CD4-positive, alpha-beta T cell (primary cell): ENCODE measurements around the gene NOTO. TPM values are rescaled to one million over a fixed set of nuclear protein-coding genes. Genes with fewer than 3 reads are reported as not detected.

Experiments
- ATAC-seq: fragments of 200-7000 bp; cut with Tn5 transposase; one replicate; pipeline ENCODE4 v1.10.0; 2022; ENCODE audit warnings: mild to moderate bottlenecking; ENCODE audit not compliant: poor library complexity
- CTCF ChIA-PET: fragments of 350-600 bp; sonication (Branson Sonifier 250); formaldehyde crosslinking; loops from one replicate; lab custom pipeline; 2021; ENCODE audit warnings: antibody characterized with exemption, inconsistent platforms; lab: Charles Lee
- POLR2A ChIA-PET: fragments of 350-600 bp; sonication (Branson Sonifier 250); formaldehyde crosslinking; loops from one replicate; lab custom pipeline; 2021; ENCODE audit warnings: antibody characterized with exemption, inconsistent platforms; lab: Charles Lee
- DNase-seq, 14 experiments: peaks; one replicate each; pipeline ENCODE4 v3.0.0-alpha.2; 2013 to 2020; ENCODE audit warnings: mixed read lengths in 2 of 14
- H3K27ac ChIP-seq, 2 donors: one replicate each; pipeline versions ENCODE4 v1.5.1 to v1.7.0; 2013; ENCODE audit warnings: low read length in 2 of 2, low read depth in 1 of 2, mild to moderate bottlenecking in 1 of 2
- H3K27me3 ChIP-seq, 2 experiments: 1 replicate in 1 of 2; 2 replicates in 1 of 2; pipeline versions ENCODE4 v1.6.1 to v1.7.0; 2013; ENCODE audit warnings: low read length in 2 of 2, control low read depth in 1 of 2, mild to moderate bottlenecking in 1 of 2, moderate library complexity in 1 of 2; ENCODE audit not compliant: insufficient read depth in 2 of 2, control insufficient read depth in 1 of 2
- H3K36me3 ChIP-seq: one replicate; pipeline ENCODE4 v1.6.1; 2013; ENCODE audit warnings: low read length, control low read depth; ENCODE audit not compliant: insufficient read depth
- H3K4me1 ChIP-seq: one replicate; pipeline ENCODE4 v1.6.1; 2013; ENCODE audit warnings: low read length, control low read depth; ENCODE audit not compliant: insufficient read depth
- H3K4me3 ChIP-seq: one replicate; pipeline ENCODE4 v1.5.1; 2013; ENCODE audit warnings: mild to moderate bottlenecking, low read length, moderate library complexity
- H3K9me3 ChIP-seq, 2 experiments: 1 replicate in 1 of 2; 2 replicates in 1 of 2; pipeline versions ENCODE4 v1.6.1 to v1.7.0; 2013; ENCODE audit warnings: low read length in 2 of 2, mild to moderate bottlenecking in 2 of 2, control low read depth in 1 of 2, moderate library complexity in 1 of 2; ENCODE audit not compliant: control insufficient read depth in 1 of 2, insufficient read depth in 1 of 2
- H3K27ac Mint-ChIP-seq: one replicate; pipeline ENCODE4 v1.8.0; 2020; ENCODE audit warnings: mixed read lengths
- H3K27me3 Mint-ChIP-seq: one replicate; pipeline ENCODE4 v1.8.0; 2021; ENCODE audit warnings: mixed read lengths
- H3K36me3 Mint-ChIP-seq: one replicate; pipeline ENCODE4 v1.8.0; 2021; ENCODE audit warnings: low read depth, mixed read lengths
- H3K4me1 Mint-ChIP-seq: one replicate; pipeline ENCODE4 v1.8.0; 2021; ENCODE audit warnings: low read depth, mixed read lengths
- H3K4me3 Mint-ChIP-seq: one replicate; pipeline ENCODE4 v1.8.0; 2020; ENCODE audit warnings: mild to moderate bottlenecking, mixed read lengths
- H3K9me3 Mint-ChIP-seq: one replicate; pipeline ENCODE4 v1.8.0; 2020; ENCODE audit warnings: mixed read lengths
- CTCF ChIP-seq: fragments of 200-600 bp; IDR thresholded peaks from one replicate; pipeline ENCODE4 v1.8.0; 2022; ENCODE audit warnings: antibody characterized with exemption, mild to moderate bottlenecking
- intact Hi-C, 2 experiments: fragments of 100-400 bp; cut with DNase I in 1 of 2; cut with micrococcal nuclease in 1 of 2; formaldehyde crosslinking; loops; one replicate each; pipeline versions ENCODE4 v1.15.1 to v1.9.0; 2023 to 2025; cut with DNase I, micrococcal nuclease
- total RNA-seq, 174 experiments: library from RNA in 2 of 174; stranded (reverse) in 2 of 174; gene quantifications; one replicate each; pipeline ENCODE4 v1.2.3 and lab custom pipeline; 2021 to 2026

Gene NOTO
- total RNA-seq, 2 experiments from 2014 or later: not detected

GRCh38 chr2:73255907-73256617 is 53.7 kb downstream of the NOTO start:
- no peak for ATAC-seq

GRCh38 chr2:73256618-73256922 is 54.2 kb downstream of the NOTO start:
- POLR2A ChIA-PET: interaction anchor here (2.1 kb wide), 1 partner anchor 23 kb away, joined by 20 read pairs; the partner anchor contains the start of genes CCT7 and PRADC1
- H3K27ac Mint-ChIP-seq: no peak overlapping the region
- H3K4me3 Mint-ChIP-seq: no peak overlapping the region

More at GRCh38 chr2:73255907-73256617, 53.7 kb downstream of the NOTO start:
- ChIA-PET POLR2A (interaction anchor here (2.1 kb wide), 1 partner anchor 23 kb away, joined by 20 read pairs; the partner anchor contains the start of genes CCT7 and PRADC1), CTCF (no interaction called here)
- H3K27ac Mint-ChIP-seq: no peak overlapping the region
- H3K36me3 Mint-ChIP-seq: peaks cover 41% of the 10 kb centered on the region
- no peaks in the 10 kb centered on the region for H3K4me1 Mint-ChIP-seq
- Histone ChIP-seq H3K36me3 (peaks cover 33% of the 10 kb centered on the region), H3K4me3 (no peak overlapping the region), H3K27me3 (no peaks in the 10 kb centered on the region), H3K4me1 (peaks cover 13% of the 10 kb centered on the region), H3K27ac (no peak overlapping the region), H3K9me3 (no peaks in the 10 kb centered on the region)
- DNase-seq: no peak
- H3K9me3 Mint-ChIP-seq: no peaks in the 10 kb centered on the region
- no peak overlapping the region for H3K4me3 Mint-ChIP-seq
- no peaks in the 10 kb centered on the region for H3K27me3 Mint-ChIP-seq
- intact Hi-C loops: no loop called here
- TF ChIP-seq CTCF: no peak

GRCh38 chr2:73257021-73257420 is 54.6 kb downstream of the NOTO start:
- H3K36me3 Mint-ChIP-seq: peaks cover 39% of the 10 kb centered on the region
- no peaks in the 10 kb centered on the region for H3K4me1 Mint-ChIP-seq
- DNase-seq (no peak), ATAC-seq (no peak)
- peaks cover 13% of the 10 kb centered on the region for H3K4me1 ChIP-seq
- no peaks in the 10 kb centered on the region for H3K27me3 ChIP-seq
- ChIA-PET CTCF (no interaction called here), POLR2A (interaction anchor here (0.7 to 2.1 kb wide), 2 partner anchors 24 to 34 kb away, joined by 3 to 20 read pairs; partner anchors contain the start of genes CCT7 and PRADC1)
- TF ChIP-seq CTCF: no peak
- H3K9me3 ChIP-seq: no peaks in the 10 kb centered on the region
- no peaks in the 10 kb centered on the region for H3K9me3 Mint-ChIP-seq
- H3K36me3 ChIP-seq: peaks cover 25% of the 10 kb centered on the region
- H3K27me3 Mint-ChIP-seq: no peaks in the 10 kb centered on the region
- H3K27ac Mint-ChIP-seq: no peak overlapping the region
- no peak overlapping the region for H3K27ac ChIP-seq
- H3K4me3 ChIP-seq: no peak overlapping the region
- no peak overlapping the region for H3K4me3 Mint-ChIP-seq
- intact Hi-C loops: no loop called here

More at GRCh38 chr2:73256618-73256922, 54.2 kb downstream of the NOTO start:
- H3K4me1 Mint-ChIP-seq: no peaks in the 10 kb centered on the region
- H3K9me3 Mint-ChIP-seq: no peaks in the 10 kb centered on the region
- CTCF ChIA-PET: no interaction called here
- H3K36me3 Mint-ChIP-seq: peaks cover 39% of the 10 kb centered on the region
- H3K36me3 ChIP-seq: peaks cover 27% of the 10 kb centered on the region
- intact Hi-C loops: no loop called here
- H3K27me3 Mint-ChIP-seq: no peaks in the 10 kb centered on the region
- ATAC-seq: no peak
- no peak overlapping the region for H3K27ac ChIP-seq
- TF ChIP-seq CTCF: no peak
- no peaks in the 10 kb centered on the region for H3K9me3 ChIP-seq
- no peaks in the 10 kb centered on the region for H3K27me3 ChIP-seq
- H3K4me1 ChIP-seq: peaks cover 13% of the 10 kb centered on the region
- no peak for DNase-seq
- H3K4me3 ChIP-seq: no peak overlapping the region
